Caco-2 (cell line): ENCODE measurements around the gene OR10K2. TPM values are rescaled to one million over a fixed set of nuclear protein-coding genes. Genes with fewer than 3 reads are reported as not detected.
"Not testable (repeated sequence)": the region's sequence is repeated elsewhere in the genome, so short reads cannot be mapped to it uniquely, and the experiment has no call there.

Source experiments
- BruUV-seq: library from RNA; stranded (reverse); fragments of 400-500 nt; replicated peaks from 2 replicates; lab custom pipeline; 2021; lab: Mats Ljungman, UMichigan
- CTCF ChIA-PET: fragments of 300-600 bp; sonication (Branson Sonifier 250); formaldehyde crosslinking; loops from one replicate; lab custom pipeline; 2022; ENCODE audit warnings: antibody characterized with exemption; lab: Charles Lee
- POLR2A ChIA-PET: fragments of 300-600 bp; sonication (Branson Sonifier 250); formaldehyde crosslinking; loops from one replicate; lab custom pipeline; 2022; ENCODE audit warnings: antibody characterized with exemption; lab: Charles Lee
- DNase-seq, 2 experiments: peaks; one replicate each; pipeline versions ENCODE4 v3.0.0 to v3.0.0-alpha.2; 2020 to 2022
- H3K27me3 ChIP-seq: replicated peaks from 2 replicates; pipeline ENCODE4 v1.6.0; 2011; ENCODE audit warnings: low read length; ENCODE audit not compliant: control insufficient read depth, insufficient read depth
- H3K36me3 ChIP-seq: 2 replicates; pipeline ENCODE4 v1.5.1; 2011; ENCODE audit warnings: low read length; ENCODE audit not compliant: control insufficient read depth, insufficient read depth
- H3K4me1 ChIP-seq: fragments of 250-450 bp; sonication (Bioruptor Pico); 2 replicates; pipeline ENCODE4 v1.5.1; 2020; ENCODE audit warnings: mild to moderate bottlenecking
- H3K4me3 ChIP-seq: 2 replicates; pipeline ENCODE4 v1.5.1; 2011; ENCODE audit warnings: low read depth, mild to moderate bottlenecking, control low read depth, low read length
- H3K9me3 ChIP-seq: fragments of 250-450 bp; sonication (Bioruptor Pico); 2 replicates; pipeline ENCODE4 v1.5.1; 2020; ENCODE audit warnings: mild to moderate bottlenecking, moderate library complexity
- H3K27ac Mint-ChIP-seq: one replicate; pipeline ENCODE4 v1.8.0; 2022; ENCODE audit warnings: mixed read lengths; ENCODE audit not compliant: unreplicated experiment
- H3K27me3 Mint-ChIP-seq: one replicate; pipeline ENCODE4 v1.8.0; 2022; ENCODE audit warnings: mixed read lengths; ENCODE audit not compliant: insufficient read depth, unreplicated experiment
- H3K36me3 Mint-ChIP-seq: one replicate; pipeline ENCODE4 v1.8.0; 2022; ENCODE audit warnings: mild to moderate bottlenecking, mixed read lengths; ENCODE audit not compliant: insufficient read depth, unreplicated experiment
- H3K4me1 Mint-ChIP-seq: one replicate; pipeline ENCODE4 v1.8.0; 2022; ENCODE audit warnings: low read depth, mixed read lengths; ENCODE audit not compliant: unreplicated experiment
- H3K4me3 Mint-ChIP-seq: one replicate; pipeline ENCODE4 v1.8.0; 2022; ENCODE audit warnings: mild to moderate bottlenecking, moderate library complexity, mixed read lengths; ENCODE audit not compliant: unreplicated experiment
- H3K9me3 Mint-ChIP-seq: one replicate; pipeline ENCODE4 v1.8.0; 2022; ENCODE audit warnings: mixed read lengths; ENCODE audit not compliant: unreplicated experiment
- intact Hi-C: fragments of 100-400 bp; cut with micrococcal nuclease; formaldehyde crosslinking; loops from one replicate; pipeline ENCODE4 v1.10.0; 2022; ENCODE audit not compliant: unreplicated experiment
- total RNA-seq: library from RNA; stranded (reverse); gene quantifications from 2 replicates; pipeline ENCODE4 v1.2.3, GENCODE V29; 2022
- TF ChIP-seq, protein P1 (sequence below), 2 experiments: fragments of 200-600 bp in 1 of 2; IDR thresholded peaks; 1 replicate in 1 of 2; 2 replicates in 1 of 2; pipeline versions ENCODE4 v1.5.1 to v1.8.0; 2011 to 2022; ENCODE audit warnings: antibody characterized with exemption in 1 of 2, control low read depth in 1 of 2, inconsistent platforms in 1 of 2, low read depth in 1 of 2, low read length in 1 of 2, mild to moderate bottlenecking in 1 of 2, moderate library complexity in 1 of 2; ENCODE audit not compliant: insufficient read depth in 1 of 2, severe bottlenecking in 1 of 2, unreplicated experiment in 1 of 2

The OR10K2 gene
- total RNA-seq, 1 experiment from 2014 or later, result not detected

DNA sequence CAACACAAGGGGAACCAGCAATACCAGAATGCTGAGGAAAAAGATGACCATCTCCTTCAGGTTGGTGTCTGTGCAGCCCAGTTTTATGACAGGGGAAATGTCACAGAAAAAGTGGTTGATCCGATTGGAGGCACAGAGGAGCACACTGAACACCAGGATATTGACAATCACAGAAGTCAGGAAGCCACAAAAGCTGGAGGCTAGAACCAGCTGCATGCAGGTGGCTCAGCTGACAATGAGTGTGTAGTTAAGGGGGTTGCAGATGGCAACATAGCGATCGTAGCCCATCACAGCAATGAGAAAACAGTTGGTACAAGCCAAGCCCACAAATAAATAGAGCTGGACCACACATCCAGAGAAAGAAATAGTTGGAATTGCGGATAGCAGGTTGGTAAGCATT is 19.3 kb upstream of the OR10K2 start:
- ChIA-PET POLR2A (no interaction called here), CTCF (no interaction called here)
- Histone ChIP-seq H3K9me3 (no peaks in the 10 kb centered on the region), H3K4me3 (no peak overlapping the region), H3K36me3 (no peaks in the 10 kb centered on the region), H3K4me1 (no peaks in the 10 kb centered on the region), H3K27me3 (no peaks in the 10 kb centered on the region)
- Mint-ChIP-seq H3K27ac (no peak overlapping the region), H3K9me3 (no peaks in the 10 kb centered on the region), H3K27me3 (no peaks in the 10 kb centered on the region), H3K4me3 (no peak overlapping the region), H3K4me1 (no peaks in the 10 kb centered on the region), H3K36me3 (no peaks in the 10 kb centered on the region)
- intact Hi-C loops, result no loop called here
- BruUV-seq, result no TSS peak
- TF ChIP-seq, protein P1, sequence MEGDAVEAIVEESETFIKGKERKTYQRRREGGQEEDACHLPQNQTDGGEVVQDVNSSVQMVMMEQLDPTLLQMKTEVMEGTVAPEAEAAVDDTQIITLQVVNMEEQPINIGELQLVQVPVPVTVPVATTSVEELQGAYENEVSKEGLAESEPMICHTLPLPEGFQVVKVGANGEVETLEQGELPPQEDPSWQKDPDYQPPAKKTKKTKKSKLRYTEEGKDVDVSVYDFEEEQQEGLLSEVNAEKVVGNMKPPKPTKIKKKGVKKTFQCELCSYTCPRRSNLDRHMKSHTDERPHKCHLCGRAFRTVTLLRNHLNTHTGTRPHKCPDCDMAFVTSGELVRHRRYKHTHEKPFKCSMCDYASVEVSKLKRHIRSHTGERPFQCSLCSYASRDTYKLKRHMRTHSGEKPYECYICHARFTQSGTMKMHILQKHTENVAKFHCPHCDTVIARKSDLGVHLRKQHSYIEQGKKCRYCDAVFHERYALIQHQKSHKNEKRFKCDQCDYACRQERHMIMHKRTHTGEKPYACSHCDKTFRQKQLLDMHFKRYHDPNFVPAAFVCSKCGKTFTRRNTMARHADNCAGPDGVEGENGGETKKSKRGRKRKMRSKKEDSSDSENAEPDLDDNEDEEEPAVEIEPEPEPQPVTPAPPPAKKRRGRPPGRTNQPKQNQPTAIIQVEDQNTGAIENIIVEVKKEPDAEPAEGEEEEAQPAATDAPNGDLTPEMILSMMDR (IDR thresholded peaks at IDR 0.05; ENCODE audit: insufficient read depth in 1 of 2, low read depth in 1 of 2, low read length in 1 of 2, severe bottlenecking in 1 of 2, unreplicated experiment in 1 of 2), result no peak
- no peak for DNase-seq

DNA sequence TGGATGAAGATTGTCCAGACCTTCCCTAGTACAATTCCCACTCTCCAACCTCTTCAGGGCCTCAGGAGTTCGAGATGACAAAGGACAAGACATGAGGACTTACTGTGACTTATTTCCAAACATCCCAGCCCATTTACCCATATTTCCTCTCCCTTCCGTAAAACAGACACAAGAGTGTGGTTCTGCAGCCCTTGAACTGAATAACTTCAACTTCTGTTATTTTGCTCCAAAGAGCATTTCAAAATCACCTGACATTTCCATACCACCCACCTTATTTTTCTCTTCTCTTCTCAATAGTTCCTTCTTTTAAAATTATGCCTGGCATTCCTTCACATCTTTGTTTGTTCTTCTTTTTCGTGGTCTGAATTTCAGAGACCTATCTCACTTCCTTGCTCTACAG is 8.7 kb upstream of the OR10K2 start:
- intact Hi-C loops, result no loop called here

DNA sequence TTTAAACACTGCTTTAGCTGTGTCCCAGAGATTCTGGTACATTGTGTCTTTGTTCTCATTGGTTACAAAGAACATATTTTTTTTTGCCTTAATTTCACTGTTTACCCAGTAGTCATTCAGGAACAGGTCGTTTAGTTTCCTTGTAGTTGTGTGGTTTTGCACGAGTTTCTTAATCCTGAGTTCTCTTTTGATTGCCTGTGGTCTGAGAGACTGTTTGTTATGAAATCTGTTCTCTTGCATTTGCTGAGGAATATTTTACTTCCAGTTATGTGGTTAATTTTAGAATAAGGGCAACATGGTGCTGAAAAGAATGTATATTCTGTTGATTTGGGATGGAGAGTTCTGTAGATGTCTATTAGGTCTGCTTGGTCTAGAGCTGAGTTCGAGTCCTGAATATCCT is 4.1 kb upstream of the OR10K2 start:
- H3K9me3 ChIP-seq, POLR2A ChIA-PET, H3K4me1 ChIP-seq, H3K4me3 Mint-ChIP-seq, DNase-seq, H3K9me3 Mint-ChIP-seq, intact Hi-C loops, H3K27me3 ChIP-seq, H3K36me3 Mint-ChIP-seq, H3K27me3 Mint-ChIP-seq, BruUV-seq, H3K4me1 Mint-ChIP-seq, H3K4me3 ChIP-seq, CTCF ChIA-PET, H3K36me3 ChIP-seq, H3K27ac Mint-ChIP-seq: not testable (repeated sequence)

More for the DNA sequence above, 8.7 kb upstream of the OR10K2 start:
- Histone ChIP-seq H3K27me3 (no peaks in the 10 kb centered on the region), H3K4me3 (no peak overlapping the region), H3K9me3 (no peaks in the 10 kb centered on the region), H3K4me1 (no peaks in the 10 kb centered on the region), H3K36me3 (no peaks in the 10 kb centered on the region)
- peaks cover 3% of the 10 kb centered on the region for H3K27me3 Mint-ChIP-seq
- H3K36me3 Mint-ChIP-seq, result no peaks in the 10 kb centered on the region
- CTCF ChIA-PET, result no interaction called here
- no peak overlapping the region for H3K27ac Mint-ChIP-seq
- no TSS peak for BruUV-seq
- TF ChIP-seq, protein P1 (IDR thresholded peaks at IDR 0.05; ENCODE audit: insufficient read depth in 1 of 2, low read depth in 1 of 2, low read length in 1 of 2, severe bottlenecking in 1 of 2, unreplicated experiment in 1 of 2), result no peak
- H3K4me3 Mint-ChIP-seq, result no peak overlapping the region
- H3K4me1 Mint-ChIP-seq, result no peaks in the 10 kb centered on the region
- POLR2A ChIA-PET, result no interaction called here
- no peak for DNase-seq
- H3K9me3 Mint-ChIP-seq, result no peaks in the 10 kb centered on the region

DNA sequence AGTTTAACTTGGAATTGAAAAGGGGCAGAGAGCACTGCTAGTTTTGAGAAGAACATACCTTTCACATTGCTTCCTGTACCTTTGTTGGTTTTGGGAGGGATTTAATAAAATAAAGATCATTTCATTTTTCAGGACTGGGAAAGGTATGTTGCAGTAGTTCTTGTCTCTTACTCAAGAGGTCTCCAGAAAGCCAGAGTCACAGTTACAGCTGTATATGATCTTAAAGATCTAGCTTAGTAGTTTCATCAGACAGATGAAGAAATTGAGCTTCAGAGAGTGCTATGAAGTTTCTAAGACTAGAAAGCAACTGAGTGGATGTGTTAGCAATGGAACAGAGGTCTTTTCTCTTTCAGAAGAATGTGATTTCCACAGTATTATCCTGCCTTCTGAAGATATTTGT is 1.0 kb downstream of the OR10K2 start:
- ChIA-PET CTCF (no interaction called here), POLR2A (no interaction called here)
- Histone ChIP-seq H3K4me1 (no peaks in the 10 kb centered on the region), H3K4me3 (no peak overlapping the region), H3K36me3 (no peaks in the 10 kb centered on the region), H3K9me3 (no peaks in the 10 kb centered on the region), H3K27me3 (no peaks in the 10 kb centered on the region)
- H3K9me3 Mint-ChIP-seq, result no peaks in the 10 kb centered on the region
- BruUV-seq, result no TSS peak
- no peak overlapping the region for H3K4me3 Mint-ChIP-seq
- no peak for DNase-seq
- peaks cover 3% of the 10 kb centered on the region for H3K27me3 Mint-ChIP-seq
- H3K36me3 Mint-ChIP-seq, result no peaks in the 10 kb centered on the region
- TF ChIP-seq, protein P1 (IDR thresholded peaks at IDR 0.05; ENCODE audit: insufficient read depth in 1 of 2, low read depth in 1 of 2, low read length in 1 of 2, severe bottlenecking in 1 of 2, unreplicated experiment in 1 of 2), result no peak
- intact Hi-C loops, result no loop called here
- H3K4me1 Mint-ChIP-seq, result no peaks in the 10 kb centered on the region
- H3K27ac Mint-ChIP-seq, result no peak overlapping the region
